Stimulated activated CD4-positive, alpha-beta T cell treated with anti-CD3 and anti-CD28 coated beads, Interleukin-2, amount 100 ng/mL, for 48 hours (primary cell): ENCODE data around the gene ZNF688.
"Not testable (repeated sequence)": the region's sequence is repeated elsewhere in the genome, so short reads cannot be mapped to it uniquely, and the experiment has no call there.

Experiments
- DNase-seq, 2 donors: peaks; one replicate each; pipeline ENCODE4 v3.0.0-alpha.2; 2020

Gene ZNF688

DNA sequence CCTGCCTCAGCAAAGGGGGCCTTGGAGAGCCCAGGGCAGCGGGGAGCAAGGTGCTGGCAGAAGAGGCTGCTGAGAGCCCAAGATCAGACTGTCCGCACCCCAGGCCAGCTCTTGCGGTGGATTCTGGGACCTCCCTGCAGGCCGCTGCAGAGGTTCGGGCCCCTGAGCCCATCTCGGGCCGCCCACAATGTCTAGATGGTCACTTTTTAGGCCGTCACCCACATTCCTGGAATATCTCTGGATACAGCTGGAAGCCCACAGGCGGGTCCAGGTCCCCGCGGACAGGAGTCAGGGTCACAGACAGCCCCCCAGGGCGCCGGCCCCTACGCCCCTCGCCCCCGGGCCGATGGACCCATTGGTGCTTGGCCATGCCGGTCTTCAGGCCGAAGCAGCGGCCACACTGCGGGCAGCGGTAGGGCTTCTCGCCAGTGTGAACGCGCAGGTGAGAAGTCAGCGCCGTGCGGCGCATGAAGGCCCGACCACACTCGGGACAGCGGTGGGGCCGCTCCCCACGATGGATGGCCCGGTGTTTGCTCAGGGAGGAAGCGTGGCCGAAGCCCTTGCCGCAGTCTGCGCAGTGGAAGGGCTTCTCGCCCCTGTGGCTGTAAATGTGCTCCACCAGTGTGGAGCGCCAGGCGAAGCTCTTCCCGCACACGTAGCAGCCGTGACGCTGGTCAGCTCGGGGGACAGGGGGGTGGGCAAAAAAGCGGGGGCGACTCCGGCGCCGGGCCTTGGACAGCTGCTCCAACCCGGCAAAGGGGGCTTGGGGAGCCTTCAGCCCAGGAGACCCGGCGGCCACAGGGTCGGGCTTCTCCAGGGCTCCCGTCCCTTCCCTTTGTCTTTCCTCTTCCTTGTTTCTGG is 39.0 kb downstream of the ZNF688 start:
- no peak for DNase-seq

DNA sequence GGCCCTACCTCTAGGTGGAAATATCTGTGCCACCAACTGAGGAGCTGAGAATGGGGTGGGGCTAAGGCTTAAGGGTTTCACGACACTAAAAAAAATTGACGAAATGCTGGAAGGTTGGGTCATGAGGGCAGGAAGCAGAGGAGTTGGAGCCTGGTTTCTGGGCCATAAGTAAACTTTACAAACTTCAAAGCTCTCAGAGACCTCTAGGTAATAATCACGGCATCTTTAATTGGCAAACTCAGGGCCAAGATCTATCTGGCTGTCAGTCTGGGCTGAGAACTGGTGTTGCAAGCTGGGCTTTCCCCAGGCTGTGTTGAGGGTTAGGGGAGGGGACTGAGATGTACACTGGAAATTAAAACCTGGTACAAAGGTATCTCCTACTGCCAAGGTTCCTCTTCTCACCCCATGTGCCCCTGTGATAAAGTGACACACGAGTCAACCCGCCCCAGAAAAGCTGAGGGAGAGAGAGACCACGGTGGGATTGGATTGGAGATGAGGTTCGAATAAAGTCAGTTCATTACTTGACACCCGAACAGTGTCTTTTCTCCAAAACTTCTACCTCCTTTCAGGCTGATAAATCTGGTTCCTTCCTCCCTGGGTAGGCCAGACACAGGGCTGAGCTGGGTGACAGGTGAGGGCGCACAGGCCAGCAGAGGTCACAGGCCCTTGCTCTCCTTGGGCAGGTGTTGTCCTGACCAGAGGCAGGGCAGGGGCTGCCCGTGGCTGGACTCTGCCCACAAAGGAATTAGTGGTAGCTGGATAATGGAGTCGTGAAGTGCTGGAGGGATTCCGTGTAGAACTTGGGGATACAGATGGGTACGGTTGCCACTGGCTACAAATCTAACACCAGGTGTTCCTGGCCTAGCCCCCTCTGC is 41.1 kb downstream of the ZNF688 start:
- DNase-seq, result no peak

DNA sequence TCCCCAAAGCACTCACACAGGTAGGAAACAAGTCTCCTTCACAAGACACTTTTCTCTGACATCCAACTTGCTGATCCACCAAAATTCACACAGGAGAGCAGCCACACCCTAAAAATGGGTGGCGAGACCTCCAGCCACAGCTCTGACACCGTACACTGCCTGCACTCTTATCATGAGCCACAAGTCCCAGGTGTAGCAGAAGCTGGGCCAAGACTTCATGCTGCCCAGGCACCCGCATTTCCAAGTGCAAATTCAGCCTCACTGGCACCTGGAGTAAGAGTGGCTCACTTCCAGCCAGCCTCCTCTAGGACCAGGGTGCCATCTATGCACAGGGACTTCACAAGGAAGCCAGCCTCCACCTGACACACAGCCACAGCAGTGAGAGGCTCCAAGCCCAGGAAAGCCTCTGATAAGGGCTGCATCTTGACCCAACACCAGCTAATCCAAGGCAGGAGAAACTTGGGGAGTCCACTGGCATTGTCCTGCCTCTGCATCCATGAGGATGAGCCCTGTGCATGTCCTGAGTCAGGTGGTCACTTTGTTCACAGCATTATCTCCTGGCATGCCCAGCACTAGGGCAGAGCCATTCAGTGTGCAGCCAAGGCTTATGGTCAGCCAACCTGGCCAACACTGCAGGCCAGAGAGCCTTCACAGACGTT is 42.6 kb downstream of the ZNF688 start:
- no peak for DNase-seq

DNA sequence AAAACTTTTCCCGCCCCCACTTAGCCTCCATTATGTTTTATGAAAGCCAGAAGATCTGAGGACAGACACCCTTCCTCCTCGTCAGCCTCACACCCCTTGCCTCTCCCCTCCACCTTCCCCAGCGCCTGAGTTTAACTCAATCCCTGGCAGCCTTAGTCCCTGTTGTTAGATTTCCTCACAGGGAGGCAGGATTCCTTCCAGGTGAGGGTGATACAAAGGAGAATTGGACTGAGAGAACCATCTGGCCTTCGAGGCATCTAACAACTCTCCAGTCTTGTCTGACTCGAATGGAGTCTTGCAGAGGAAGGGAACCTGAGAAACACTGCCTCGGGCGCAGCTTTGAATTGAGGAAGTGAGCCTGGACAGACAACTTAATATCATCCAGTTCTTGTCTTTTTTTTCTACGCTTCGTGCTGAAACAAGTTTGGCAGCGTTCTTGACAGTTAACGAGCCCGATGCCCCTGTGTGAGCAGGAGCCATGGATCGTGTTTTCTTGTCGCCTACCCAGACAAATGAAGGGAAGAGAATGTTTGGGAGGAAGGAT is 43.8 kb downstream of the ZNF688 start:
- no peak for DNase-seq

DNA sequence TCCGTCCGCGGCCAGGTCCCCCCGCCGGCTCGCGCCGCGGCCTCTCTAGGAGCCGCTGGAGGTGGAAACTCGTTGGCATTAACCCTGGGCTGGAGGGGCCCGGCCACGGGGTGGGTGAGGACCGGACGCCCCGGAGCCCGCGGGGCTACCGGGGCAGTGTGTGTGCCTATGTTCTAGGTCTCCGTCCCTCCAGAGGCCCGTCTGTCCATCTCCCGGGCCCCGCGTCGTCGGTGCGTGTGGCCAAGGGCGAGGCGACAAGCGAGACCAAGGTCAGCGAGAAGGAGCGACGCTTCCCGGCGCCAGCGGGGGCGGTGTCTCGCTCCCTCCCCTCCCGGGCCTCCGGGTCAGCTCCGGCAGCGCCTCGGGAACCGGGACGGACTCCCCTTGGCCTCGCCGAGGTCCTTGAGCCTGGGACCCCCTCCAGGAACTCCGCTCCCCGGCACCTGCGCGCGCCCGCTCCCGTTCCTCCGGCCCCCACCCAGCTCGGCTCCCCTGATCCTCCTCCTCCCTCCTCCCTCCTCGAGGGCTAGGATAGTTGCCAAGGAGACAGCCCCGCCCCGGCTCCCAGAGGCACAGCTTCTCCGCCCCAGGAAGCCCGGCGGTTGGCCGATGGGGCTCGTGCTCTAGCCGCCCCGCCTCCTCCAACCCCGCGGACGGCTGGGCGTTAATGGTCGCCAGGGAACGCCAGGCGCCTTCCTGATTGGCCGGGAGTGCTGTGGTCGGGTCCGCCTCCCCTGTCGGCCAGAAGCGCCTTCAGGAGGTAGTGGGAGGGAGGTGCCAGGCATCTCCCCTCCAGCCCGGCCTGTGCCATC is 44.5 kb downstream of the ZNF688 start:
- DNase-seq, result peak; percentile 92 to 94

DNA sequence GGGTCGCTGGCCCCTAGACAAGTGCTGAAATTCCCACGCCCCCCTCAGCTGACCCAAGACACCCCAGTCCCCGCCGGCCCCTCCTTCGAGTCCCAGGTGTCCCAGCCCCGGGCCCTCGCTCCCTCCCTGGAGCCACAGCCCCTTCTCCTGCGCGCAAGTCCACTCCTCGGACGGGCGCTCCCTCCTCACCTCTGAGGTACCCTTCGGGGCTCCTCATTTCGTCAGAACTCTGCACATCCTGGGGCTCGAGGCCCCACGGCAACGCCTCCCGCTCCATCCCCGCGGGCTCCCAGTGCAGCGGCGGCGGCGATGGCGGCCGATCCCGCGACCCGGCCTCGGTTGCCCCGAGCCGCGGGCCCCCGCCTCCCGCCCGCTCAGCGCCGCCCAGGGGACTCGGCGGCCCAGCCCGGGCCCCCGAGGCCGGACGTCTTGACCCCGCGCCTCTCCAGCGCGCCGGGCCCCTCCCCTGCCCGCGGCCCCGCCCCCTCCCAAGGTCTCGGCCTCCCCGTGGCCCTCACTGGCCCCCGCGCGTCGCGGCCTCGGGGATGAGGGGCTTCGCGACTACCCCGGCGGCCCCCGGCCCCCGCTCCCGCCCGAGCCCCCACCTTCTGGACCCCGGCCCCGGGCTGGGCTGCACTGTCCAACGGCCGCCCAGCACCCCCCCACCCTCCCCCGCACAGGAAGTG is 45.2 kb downstream of the ZNF688 start, which contains the start of gene ZNF768:
TSS of gene ZNF768 (minus strand) at position 430 of the 686 bp plus-strand sequence. CDS start at position 277, 153 bp downstream.
- peak in 1 of 2 donors; percentile 33 for DNase-seq

DNA sequence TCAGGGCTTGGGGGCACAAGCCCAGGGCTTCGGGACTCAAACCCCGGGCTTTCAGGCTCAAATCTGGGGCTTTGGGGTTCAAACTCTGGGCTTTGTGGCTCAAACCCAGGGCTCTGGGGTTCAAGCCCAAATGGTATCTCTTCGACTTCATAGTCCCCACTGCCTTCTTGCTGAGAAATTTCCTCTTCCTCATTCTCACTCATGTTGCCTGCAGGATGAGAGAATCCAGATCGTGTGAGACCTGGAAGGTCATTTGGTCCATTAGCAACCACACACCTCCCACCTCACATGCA is 45.7 kb downstream of the ZNF688 start:
- DNase-seq, result no peak

DNA sequence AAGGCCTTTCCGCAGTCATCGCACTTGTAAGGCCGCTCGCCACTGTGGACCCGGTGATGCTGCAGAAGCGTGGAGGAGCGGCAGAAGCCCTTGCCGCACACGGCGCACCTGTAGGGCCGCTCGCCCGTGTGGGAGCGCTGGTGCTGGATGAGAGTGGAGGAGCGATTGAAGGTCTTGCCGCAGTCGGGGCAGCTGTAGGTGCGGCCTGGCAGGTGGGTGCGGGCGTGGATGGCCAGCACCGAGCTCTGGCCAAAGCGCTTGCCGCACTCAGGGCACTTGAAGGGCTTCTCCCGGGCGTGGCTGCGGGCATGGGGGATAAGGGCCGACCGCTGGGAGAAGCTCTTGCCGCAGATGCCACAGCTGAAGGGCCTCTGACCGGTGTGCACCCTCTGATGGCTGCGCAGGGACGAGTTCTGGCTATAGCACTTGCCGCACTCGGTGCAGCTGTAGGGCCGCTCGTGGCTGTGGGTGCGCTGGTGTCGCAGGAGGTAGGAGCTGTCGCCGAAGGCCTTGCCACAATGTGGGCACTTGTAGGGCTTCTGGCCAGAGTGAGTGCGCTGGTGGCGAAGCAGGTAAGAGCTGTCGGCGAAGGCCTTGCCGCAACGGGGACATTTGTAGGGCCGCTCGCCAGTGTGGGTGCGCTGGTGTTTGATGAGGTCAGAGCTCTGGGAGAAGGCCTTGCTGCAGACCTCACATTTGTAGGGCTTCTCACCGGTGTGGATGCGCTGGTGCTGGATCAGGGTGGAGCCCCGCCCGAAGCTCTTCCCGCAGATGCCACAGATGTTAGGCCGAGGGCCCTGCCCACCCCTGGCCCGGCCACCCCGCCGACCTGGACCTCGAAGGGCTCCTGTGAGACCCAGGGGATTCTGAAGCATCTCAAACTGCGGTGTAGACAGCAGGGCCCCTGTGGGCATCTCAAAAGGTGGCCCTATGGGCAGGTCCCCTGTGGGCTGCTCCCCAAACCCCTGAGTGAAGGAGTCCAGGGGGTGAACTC is 46.6 kb downstream of the ZNF688 start:
- DNase-seq, result no peak

DNA sequence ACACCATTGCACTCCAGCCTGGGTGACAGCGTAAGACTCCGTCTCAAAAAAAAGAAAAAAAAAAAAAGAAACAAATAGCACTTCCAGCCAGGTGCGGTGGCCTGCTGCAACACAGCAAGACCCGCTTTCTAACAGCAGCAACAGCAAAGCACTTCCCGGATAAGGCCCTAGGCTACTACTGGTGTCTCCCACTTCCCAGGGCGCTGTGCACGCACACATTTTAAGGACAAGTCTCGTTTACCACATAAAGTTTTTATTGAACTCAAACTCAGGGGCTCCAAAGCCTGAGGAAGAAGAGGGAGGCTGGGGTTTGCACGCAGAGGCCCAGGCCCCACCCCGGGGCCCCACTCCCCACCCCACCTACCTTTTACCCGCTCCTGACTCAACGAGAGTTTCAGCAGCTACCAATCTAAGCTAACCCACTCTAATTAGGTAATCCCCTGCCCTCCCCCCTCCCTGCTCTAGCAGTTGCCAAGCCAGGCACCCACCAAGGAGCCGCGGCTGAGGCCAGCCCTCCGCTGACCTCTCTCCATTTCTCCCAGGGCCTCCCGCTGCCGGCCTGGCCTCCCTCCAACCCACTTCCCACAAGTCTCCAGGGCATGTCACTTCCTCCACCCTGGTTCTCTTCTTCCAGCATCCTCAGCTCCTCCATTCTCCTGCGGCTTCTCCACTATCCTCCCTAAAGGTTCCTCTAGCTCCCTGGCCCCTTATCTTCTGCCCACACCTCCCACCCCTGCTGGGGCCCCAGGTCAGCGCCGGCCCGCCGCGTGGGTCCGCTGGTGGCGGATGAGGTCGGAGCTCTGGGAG is 47.5 kb downstream of the ZNF688 start:
- no peak for DNase-seq

DNA sequence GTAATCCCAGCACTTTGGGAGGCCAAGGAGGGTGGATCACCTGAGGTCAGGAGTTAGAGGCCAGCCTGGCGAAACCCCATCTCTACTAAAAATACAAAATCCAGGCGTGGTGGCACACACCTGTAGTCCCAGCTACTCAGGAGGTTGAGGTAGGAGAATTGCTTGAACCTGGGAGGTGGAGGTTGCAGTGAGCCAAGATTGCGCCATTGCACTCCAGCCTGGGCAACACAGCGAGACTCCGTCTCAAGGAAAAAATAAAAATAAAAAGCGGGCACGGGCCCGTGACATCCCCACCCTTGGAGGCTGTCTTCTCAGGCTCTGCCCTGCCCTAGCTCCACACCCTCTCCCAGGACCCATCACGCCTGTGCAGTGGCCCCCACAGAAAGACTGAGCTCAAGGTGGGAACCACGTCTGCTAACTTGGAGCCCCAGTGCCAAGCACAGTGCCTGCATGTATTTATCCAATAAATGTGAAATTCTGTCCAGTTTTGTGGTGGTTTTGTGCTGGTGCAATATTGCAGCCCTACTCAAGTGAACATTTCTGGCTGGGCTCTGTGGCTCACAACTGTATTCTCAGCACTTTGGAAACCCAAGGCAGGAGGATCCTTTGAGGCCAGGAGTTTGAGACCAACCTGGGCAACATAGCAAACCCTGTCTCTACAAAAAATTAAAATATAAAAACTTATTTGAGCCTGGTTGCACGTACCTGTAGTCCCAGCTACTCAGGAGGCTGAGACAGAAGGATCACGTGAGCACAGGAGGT is 48.6 kb downstream of the ZNF688 start:
- not testable (repeated sequence) for DNase-seq

DNA sequence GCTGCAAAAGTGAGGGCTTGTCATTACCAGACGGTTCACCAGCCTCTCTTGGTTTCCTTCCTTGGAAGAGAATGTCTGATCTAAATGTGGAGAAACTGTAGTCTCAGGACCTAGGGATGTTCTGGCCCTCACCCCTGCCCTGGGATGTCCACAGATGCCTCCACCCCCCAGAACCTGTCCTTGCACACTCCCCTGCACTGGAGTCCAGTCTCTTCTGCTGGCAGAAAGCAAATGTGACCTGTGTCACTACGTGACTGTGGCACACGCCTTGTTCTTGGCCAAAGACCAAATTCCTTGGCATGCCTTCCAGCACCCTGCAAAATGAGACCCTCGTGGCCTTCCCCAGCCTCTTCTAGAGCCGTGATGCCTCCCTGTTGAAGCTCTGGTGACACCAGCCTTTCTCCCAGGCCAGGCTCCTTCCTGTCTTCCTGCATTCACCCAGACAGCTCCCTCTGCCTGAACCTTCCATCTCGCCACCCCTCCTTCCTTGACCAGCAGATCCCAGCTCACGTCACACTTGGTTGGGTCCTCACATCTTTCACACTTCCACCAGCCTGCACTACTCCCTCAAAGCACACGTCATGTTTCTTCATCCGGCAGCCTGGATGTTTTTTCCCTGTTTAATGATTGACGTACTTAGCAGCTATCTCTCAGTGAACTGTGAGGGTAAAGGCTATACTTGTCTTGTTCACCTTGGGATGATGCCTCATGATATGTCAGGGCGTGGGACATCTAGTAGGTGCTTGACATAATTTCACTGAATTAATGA is 49.5 kb downstream of the ZNF688 start:
- DNase-seq, result no peak

DNA sequence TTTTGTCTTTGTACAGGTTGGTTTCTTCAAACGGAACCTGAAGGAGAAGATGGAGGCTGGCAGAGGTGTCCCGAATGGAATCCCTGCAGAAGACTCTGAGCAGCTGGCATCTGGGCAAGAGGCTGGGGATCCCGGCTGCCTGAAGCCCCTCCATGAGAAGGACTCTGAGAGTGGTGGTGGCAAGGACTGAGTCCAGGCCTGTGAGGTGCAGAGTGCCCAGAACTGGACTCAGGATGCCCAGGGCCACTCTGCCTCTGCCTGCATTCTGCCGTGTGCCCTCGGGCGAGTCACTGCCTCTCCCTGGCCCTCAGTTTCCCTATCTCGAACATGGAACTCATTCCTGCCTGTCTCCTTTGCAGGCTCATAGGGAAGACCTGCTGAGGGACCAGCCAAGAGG is 50.0 kb downstream of the ZNF688 start:
- no peak for DNase-seq
